ENCODE data around the gene HRH4. TPM values are rescaled to one million over a fixed set of nuclear protein-coding genes. Genes with fewer than 3 reads are reported as not detected.

The HRH4 gene
- total RNA-seq, 1 experiment from 2014 or later: not detected

- no peak for DNase-seq (ENCODE audit: low spot score)
Observed at GRCh38 chr18:24466771-24467170, 6.3 kb downstream of the HRH4 start.

GRCh38 chr18:24470022-24470618, 9.7 kb downstream of the HRH4 start:
- no peak for DNase-seq (ENCODE audit: low spot score)

- DNase-seq (ENCODE audit: low spot score): no peak
Observed at GRCh38 chr18:24470805-24471204, 10.4 kb downstream of the HRH4 start.

- no peak for DNase-seq (ENCODE audit: low spot score)
Observed at GRCh38 chr18:24472591-24472990, 12.2 kb downstream of the HRH4 start.

- DNase-seq (ENCODE audit: low spot score): no peak
Observed at GRCh38 chr18:24474406-24474805, 14.0 kb downstream of the HRH4 start.

GRCh38 chr18:24475926-24476589, 15.6 kb downstream of the HRH4 start:
- DNase-seq (ENCODE audit: low spot score): no peak

GRCh38 chr18:24479371-24479770, 18.9 kb downstream of the HRH4 start:
- no peak for DNase-seq (ENCODE audit: low spot score)

- no peak for DNase-seq (ENCODE audit: low spot score)
Observed at GRCh38 chr18:24482821-24483220, 22.4 kb downstream of the HRH4 start.

- DNase-seq (ENCODE audit: low spot score): no peak
Observed at GRCh38 chr18:24485681-24486080, 25.2 kb downstream of the HRH4 start.

- DNase-seq (ENCODE audit: low spot score): no peak
Observed at GRCh38 chr18:24486684-24487083, 26.2 kb downstream of the HRH4 start.

GRCh38 chr18:24488824-24489493, 28.5 kb downstream of the HRH4 start:
- peak; percentile 46 for DNase-seq (ENCODE audit: low spot score)

GRCh38 chr18:24490539-24490938, 30.1 kb downstream of the HRH4 start:
- DNase-seq (ENCODE audit: low spot score): no peak

GRCh38 chr18:24491927-24492834, 31.7 kb downstream of the HRH4 start:
- no peak for DNase-seq (ENCODE audit: low spot score)

- DNase-seq (ENCODE audit: low spot score): no peak
Observed at GRCh38 chr18:24494586-24494985, 34.1 kb downstream of the HRH4 start.

GRCh38 chr18:24497031-24497754, 36.8 kb downstream of the HRH4 start:
- DNase-seq (ENCODE audit: low spot score): peak; percentile 34

- DNase-seq (ENCODE audit: low spot score): no peak
Observed at GRCh38 chr18:24499814-24500213, 39.4 kb downstream of the HRH4 start.

GRCh38 chr18:24500217-24500616, 39.8 kb downstream of the HRH4 start:
- DNase-seq (ENCODE audit: low spot score): no peak

GRCh38 chr18:24500766-24501165, 40.3 kb downstream of the HRH4 start:
- no peak for DNase-seq (ENCODE audit: low spot score)

- no peak for DNase-seq (ENCODE audit: low spot score)
Observed at GRCh38 chr18:24502667-24503523, 42.5 kb downstream of the HRH4 start.

GRCh38 chr18:24504401-24504800, 44.0 kb downstream of the HRH4 start:
- DNase-seq (ENCODE audit: low spot score): no peak
